ENCODE measurements around the gene CDKN1A. TPM values are rescaled to one million over a fixed set of nuclear protein-coding genes. Genes with fewer than 3 reads are reported as not detected.

Gene CDKN1A
- total and polyA plus RNA-seq, 10 of the 15 experiments (the other 5 are each of a cell fraction or from before 2014, with no cell fraction given) = 25.2 to 637 (median 216) TPM

DNA sequence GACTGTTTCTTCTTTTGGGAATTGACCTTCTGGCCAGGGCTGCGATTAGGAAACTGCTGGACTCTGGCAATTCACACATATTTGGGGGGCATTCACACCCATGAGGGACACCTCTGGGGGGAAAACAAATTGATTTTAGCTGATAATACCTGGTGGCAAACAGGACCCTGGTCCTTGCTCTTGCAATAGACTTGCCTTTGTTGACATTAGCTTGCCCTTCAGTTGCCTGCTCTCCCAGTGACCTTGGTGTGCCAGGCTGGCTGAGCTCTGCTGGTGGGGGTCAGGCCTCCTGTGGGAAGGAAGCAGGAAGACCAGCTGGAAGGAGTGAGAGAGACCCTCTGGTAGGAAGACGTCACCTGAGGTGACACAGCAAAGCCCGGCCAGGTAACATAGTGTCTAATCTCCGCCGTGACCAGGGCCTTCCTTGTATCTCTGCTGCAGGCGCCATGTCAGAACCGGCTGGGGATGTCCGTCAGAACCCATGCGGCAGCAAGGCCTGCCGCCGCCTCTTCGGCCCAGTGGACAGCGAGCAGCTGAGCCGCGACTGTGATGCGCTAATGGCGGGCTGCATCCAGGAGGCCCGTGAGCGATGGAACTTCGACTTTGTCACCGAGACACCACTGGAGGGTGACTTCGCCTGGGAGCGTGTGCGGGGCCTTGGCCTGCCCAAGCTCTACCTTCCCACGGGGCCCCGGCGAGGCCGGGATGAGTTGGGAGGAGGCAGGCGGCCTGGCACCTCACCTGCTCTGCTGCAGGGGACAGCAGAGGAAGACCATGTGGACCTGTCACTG is 5.3 kb downstream of the CDKN1A start:
- Histone ChIP-seq H3K27me3 (replicated peaks in 1 of 2; ENCODE audit: control insufficient read depth in 2 of 2, insufficient read depth in 2 of 2, low read length in 1 of 2) (no peaks in the 10 kb centered on the region), H4K20me1 (ENCODE audit: control insufficient read depth, insufficient read depth) (peaks cover 15% of the 10 kb centered on the region), H3K4me3 (peak overlapping the region; percentile 44), H3K4me2 (ENCODE audit: control insufficient read depth, insufficient read depth) (peak overlapping the region; percentile 67), H2AFZ (ENCODE audit: control insufficient read depth, low read depth, low read length) (no peak overlapping the region), H3K9me3 (replicated peaks; ENCODE audit: control insufficient read depth, insufficient read depth, low read length) (no peaks in the 10 kb centered on the region; the same call in 2 of the 3 replicates), H3K79me2 (ENCODE audit: control insufficient read depth, insufficient read depth, low read length) (peaks cover 59% of the 10 kb centered on the region), H3K4me1 (ENCODE audit: control insufficient read depth, insufficient read depth, low read length) (peaks cover 36% of the 10 kb centered on the region), H3K9ac (ENCODE audit: control insufficient read depth, insufficient read depth, low read length) (0 out of 2 replicates have a peak overlapping the region, but pooled peaks have one; percentile 1), H3K27ac (ENCODE audit: control insufficient read depth, insufficient read depth) (peak overlapping the region; percentile 66), H3K36me3 (ENCODE audit: control insufficient read depth in 2 of 2, insufficient read depth in 2 of 2, low read length in 1 of 2) (peaks cover 31 to 38% of the 10 kb centered on the region in 2 experiments)
- SMC1A ChIA-PET (ENCODE audit: uncharacterized antibody, unreplicated experiment) = interaction anchor here (0.7 to 12.0 kb wide), 11 partner anchors 12 to 260 kb away, joined by 3 to 199 read pairs (median 5); no protein-coding TSS in a partner anchor
- 92% methylated on average over 28 of the region's 29 CpGs for WGBS (ENCODE audit: insufficient coverage, insufficient replicate concordance, low lambda C conversion rate, missing lambda C conversion rate)
- CTCF ChIA-PET = interaction anchor here (0.7 to 10.7 kb wide), 10 partner anchors 8 to 86 kb away, joined by 3 to 146 read pairs (median 12); no protein-coding TSS in a partner anchor
- intact Hi-C loops (cut with micrococcal nuclease; ENCODE audit: unreplicated experiment) (loop anchor here (2.0 to 5.0 kb wide), 4 partner anchors 43 to 262 kb away; partner anchors contain the start of genes KCTD20, PXT1 and STK38), in situ Hi-C loops (cut with MboI) (loop anchor here (5.0 kb wide), 1 partner anchor 62 kb away; no protein-coding TSS in a partner anchor)
- POLR2A ChIA-PET = interaction anchor here (1.3 to 13.6 kb wide), 7 partner anchors 18 to 77 kb away, joined by 3 to 243 read pairs (median 6); no protein-coding TSS in a partner anchor
- TF ChIP-seq, protein P1, sequence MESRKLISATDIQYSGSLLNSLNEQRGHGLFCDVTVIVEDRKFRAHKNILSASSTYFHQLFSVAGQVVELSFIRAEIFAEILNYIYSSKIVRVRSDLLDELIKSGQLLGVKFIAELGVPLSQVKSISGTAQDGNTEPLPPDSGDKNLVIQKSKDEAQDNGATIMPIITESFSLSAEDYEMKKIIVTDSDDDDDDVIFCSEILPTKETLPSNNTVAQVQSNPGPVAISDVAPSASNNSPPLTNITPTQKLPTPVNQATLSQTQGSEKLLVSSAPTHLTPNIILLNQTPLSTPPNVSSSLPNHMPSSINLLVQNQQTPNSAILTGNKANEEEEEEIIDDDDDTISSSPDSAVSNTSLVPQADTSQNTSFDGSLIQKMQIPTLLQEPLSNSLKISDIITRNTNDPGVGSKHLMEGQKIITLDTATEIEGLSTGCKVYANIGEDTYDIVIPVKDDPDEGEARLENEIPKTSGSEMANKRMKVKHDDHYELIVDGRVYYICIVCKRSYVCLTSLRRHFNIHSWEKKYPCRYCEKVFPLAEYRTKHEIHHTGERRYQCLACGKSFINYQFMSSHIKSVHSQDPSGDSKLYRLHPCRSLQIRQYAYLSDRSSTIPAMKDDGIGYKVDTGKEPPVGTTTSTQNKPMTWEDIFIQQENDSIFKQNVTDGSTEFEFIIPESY (IDR thresholded peaks at IDR 0.05) = peak; percentile 93
- TF ChIP-seq POU2F2 (IDR thresholded peaks at IDR 0.05; ENCODE audit: borderline replicate concordance, low read depth, low read length) (peak; percentile 7; the same call in 1 of the 3 replicates), POLR2A (IDR thresholded peaks at IDR 0.05; ENCODE audit: low read depth, low read length) (peak; percentile 78), POLR2AphosphoS5 (IDR thresholded peaks at IDR 0.05; ENCODE audit: low read length) (peak; percentile 28; the same call in 1 of the 2 replicates), POLR2AphosphoS2 (IDR thresholded peaks at IDR 0.05; ENCODE audit: low read depth, low read length) (peak; percentile 50; the same call in 1 of the 2 replicates), KDM1A (IDR thresholded peaks at IDR 0.05; ENCODE audit: borderline replicate concordance) (no peak), BACH1 (IDR thresholded peaks at IDR 0.05; ENCODE audit: borderline replicate concordance) (peak; percentile 21; the same call in 1 of the 2 replicates)
- TF ChIP-seq, protein P2, sequence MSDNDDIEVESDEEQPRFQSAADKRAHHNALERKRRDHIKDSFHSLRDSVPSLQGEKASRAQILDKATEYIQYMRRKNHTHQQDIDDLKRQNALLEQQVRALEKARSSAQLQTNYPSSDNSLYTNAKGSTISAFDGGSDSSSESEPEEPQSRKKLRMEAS (IDR thresholded peaks at IDR 0.05; ENCODE audit: low read depth, low read length) = no peak
- no peak for DNase-seq (ENCODE audit: low read depth, low spot score)
- RAD21 ChIA-PET (ENCODE audit: unreplicated experiment) = interaction anchor here (1.1 to 10.6 kb wide), 7 partner anchors 18 to 72 kb away, joined by 3 to 195 read pairs (median 19); no protein-coding TSS in a partner anchor
- no TSS peak for BruUV-seq (replicated peaks)
- ATAC-seq = no peak
- no peak for FAIRE-seq
